A673 (cell line): Measurements from ENCODE around the gene GCG. TPM values are rescaled to one million over a fixed set of nuclear protein-coding genes. Genes with fewer than 3 reads are reported as not detected.
A peak's percentile ranks its signal among the peaks of the same experiment; 100 is the strongest.

Source experiments
- BruUV-seq: library from RNA; stranded (reverse); fragments of 400-500 nt; replicated peaks from 2 replicates; lab custom pipeline; 2021; lab: Mats Ljungman, UMichigan
- CTCF ChIA-PET: fragments of 300-600 bp; sonication (Branson Sonifier 250); formaldehyde crosslinking; loops from one replicate; lab custom pipeline; 2022; ENCODE audit warnings: antibody characterized with exemption; lab: Charles Lee
- POLR2A ChIA-PET: fragments of 300-600 bp; sonication (Branson Sonifier 250); formaldehyde crosslinking; loops from one replicate; lab custom pipeline; 2022; ENCODE audit warnings: antibody characterized with exemption; ENCODE audit not compliant: low non-redundant PET; lab: Charles Lee
- DNase-seq: peaks from one replicate; pipeline ENCODE4 v3.0.0-alpha.2; 2015; ENCODE audit warnings: low spot score
- H3K27ac ChIP-seq: fragments of 200-600 bp; sonication (generic); 2 replicates; pipeline ENCODE4 v1.5.1; 2016; ENCODE audit warnings: mixed run types, low read depth, mild to moderate bottlenecking, mixed read lengths, antibody characterized with exemption, low read length; ENCODE audit not compliant: poor library complexity, severe bottlenecking
- H3K27me3 ChIP-seq: fragments of 200-600 bp; sonication (generic); replicated peaks from 2 replicates; pipeline ENCODE4 v1.6.1; 2017; ENCODE audit warnings: mixed run types, low read depth, mild to moderate bottlenecking, mixed read lengths, antibody characterized with exemption, low read length; ENCODE audit not compliant: insufficient read depth, poor library complexity
- H3K36me3 ChIP-seq: fragments of 200-600 bp; sonication (generic); 2 replicates; pipeline ENCODE4 v1.6.1; 2016; ENCODE audit warnings: mixed run types, mild to moderate bottlenecking, mixed read lengths, antibody characterized with exemption, low read length; ENCODE audit not compliant: insufficient read depth, poor library complexity, severe bottlenecking
- H3K4me1 ChIP-seq: fragments of 200-600 bp; sonication (generic); 2 replicates; pipeline ENCODE4 v1.6.1; 2017; ENCODE audit warnings: mixed run types, mild to moderate bottlenecking, mixed read lengths, antibody characterized with exemption, low read length; ENCODE audit not compliant: insufficient read depth, poor library complexity, severe bottlenecking
- H3K4me3 ChIP-seq: fragments of 200-600 bp; sonication (generic); 2 replicates; pipeline ENCODE4 v1.5.1; 2016; ENCODE audit warnings: low read depth, mixed run types, mild to moderate bottlenecking, mixed read lengths, low read length; ENCODE audit not compliant: poor library complexity, severe bottlenecking
- H3K9me3 ChIP-seq: fragments of 200-600 bp; sonication (generic); 2 replicates; pipeline ENCODE4 v1.6.1; 2016; ENCODE audit warnings: mixed run types, low read depth, mild to moderate bottlenecking, mixed read lengths, antibody characterized with exemption, low read length; ENCODE audit not compliant: poor library complexity, severe bottlenecking
- EZH2 ChIP-seq: fragments of 200-600 bp; sonication (generic); IDR thresholded peaks from 2 replicates; pipeline ENCODE4 v1.6.1; 2017; ENCODE audit warnings: borderline replicate concordance, low read depth, mild to moderate bottlenecking, mixed read lengths, antibody characterized with exemption, low read length; ENCODE audit not compliant: poor library complexity, severe bottlenecking
- intact Hi-C: fragments of 100-400 bp; cut with micrococcal nuclease; formaldehyde crosslinking; loops from one replicate; pipeline ENCODE4 v1.10.0; 2022; ENCODE audit not compliant: unreplicated experiment
- total RNA-seq: library from RNA; stranded (reverse); gene quantifications from 2 replicates; pipeline ENCODE4 v1.2.3, GENCODE V29; 2021
- TF ChIP-seq, protein P1 (sequence below): fragments of 300-800, 200-600 bp; sonication (generic); conservative IDR thresholded peaks from 2 replicates; pipeline ENCODE4 v1.5.1; 2017; ENCODE audit warnings: low read depth, mild to moderate bottlenecking, antibody characterized with exemption, low read length, moderate library complexity, mixed read lengths

The GCG gene
- total RNA-seq, 1 experiment from 2014 or later = not detected

DNA sequence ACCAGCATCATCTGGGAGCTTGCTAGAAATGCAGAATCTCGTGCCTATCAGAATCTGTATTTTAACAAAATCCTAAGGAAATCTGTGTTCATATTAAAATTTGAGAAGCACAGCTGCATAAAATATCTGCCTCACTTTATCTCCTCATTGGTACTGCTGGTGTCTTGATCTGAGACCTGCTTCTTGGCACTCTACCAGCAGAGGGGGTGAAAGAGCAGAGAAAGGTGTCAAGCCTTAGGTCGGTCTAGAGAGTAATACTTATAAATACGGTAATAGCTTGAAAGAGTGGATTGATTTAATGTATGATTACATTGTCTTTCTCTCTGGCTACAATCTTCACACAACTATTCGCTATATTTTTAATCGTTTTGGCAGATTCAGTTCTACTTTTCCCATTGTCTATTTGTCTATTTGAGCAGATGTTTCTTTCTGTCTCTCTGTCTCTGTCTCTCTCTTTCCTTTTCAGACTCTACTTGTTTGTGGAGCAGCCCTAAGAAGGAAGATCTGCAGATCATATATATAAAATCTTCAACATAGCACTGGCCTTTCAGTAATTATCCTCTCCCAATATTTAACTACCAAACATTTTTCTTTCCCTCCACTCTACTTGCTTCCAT lies 1.7 kb upstream of the GCG start:
- H3K4me3 ChIP-seq = no peak overlapping the region
- POLR2A ChIA-PET = no interaction called here
- DNase-seq = peak; percentile 62
- no peak for TF ChIP-seq EZH2
- TF ChIP-seq, protein P1, sequence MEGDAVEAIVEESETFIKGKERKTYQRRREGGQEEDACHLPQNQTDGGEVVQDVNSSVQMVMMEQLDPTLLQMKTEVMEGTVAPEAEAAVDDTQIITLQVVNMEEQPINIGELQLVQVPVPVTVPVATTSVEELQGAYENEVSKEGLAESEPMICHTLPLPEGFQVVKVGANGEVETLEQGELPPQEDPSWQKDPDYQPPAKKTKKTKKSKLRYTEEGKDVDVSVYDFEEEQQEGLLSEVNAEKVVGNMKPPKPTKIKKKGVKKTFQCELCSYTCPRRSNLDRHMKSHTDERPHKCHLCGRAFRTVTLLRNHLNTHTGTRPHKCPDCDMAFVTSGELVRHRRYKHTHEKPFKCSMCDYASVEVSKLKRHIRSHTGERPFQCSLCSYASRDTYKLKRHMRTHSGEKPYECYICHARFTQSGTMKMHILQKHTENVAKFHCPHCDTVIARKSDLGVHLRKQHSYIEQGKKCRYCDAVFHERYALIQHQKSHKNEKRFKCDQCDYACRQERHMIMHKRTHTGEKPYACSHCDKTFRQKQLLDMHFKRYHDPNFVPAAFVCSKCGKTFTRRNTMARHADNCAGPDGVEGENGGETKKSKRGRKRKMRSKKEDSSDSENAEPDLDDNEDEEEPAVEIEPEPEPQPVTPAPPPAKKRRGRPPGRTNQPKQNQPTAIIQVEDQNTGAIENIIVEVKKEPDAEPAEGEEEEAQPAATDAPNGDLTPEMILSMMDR = peak; percentile 77
- intact Hi-C loops = loop anchor here (1.0 kb wide), 1 partner anchor 145 kb away; no protein-coding TSS in a partner anchor
- no peaks in the 10 kb centered on the region for H3K27me3 ChIP-seq
- CTCF ChIA-PET = interaction anchor here (0.5 to 1.5 kb wide), 5 partner anchors 11 to 147 kb away, joined by 3 to 12 read pairs (median 3); no protein-coding TSS in a partner anchor
- H3K9me3 ChIP-seq = no peaks in the 10 kb centered on the region
- no TSS peak for BruUV-seq
- H3K4me1 ChIP-seq = no peaks in the 10 kb centered on the region
- no peak overlapping the region for H3K27ac ChIP-seq
- no peaks in the 10 kb centered on the region for H3K36me3 ChIP-seq

DNA sequence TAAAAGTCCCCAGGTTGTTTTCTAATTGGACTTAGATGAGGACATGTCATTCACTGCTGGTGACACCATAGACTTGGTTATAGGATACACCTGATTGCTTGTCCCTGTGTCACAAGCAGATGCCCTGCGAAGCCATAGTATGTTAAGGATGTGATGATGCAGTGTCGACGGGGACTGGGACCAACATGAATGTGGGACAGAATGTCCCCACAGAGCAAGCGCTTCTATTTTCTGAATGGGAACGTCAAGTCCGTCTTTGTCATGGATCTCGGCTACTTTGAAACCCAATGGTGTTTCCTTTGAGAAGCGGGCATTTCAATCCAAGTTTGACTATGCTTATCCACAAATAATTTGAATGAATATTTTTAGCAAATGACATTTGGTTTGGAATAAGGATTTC lies 2.1 kb downstream of the GCG start:
- CTCF ChIA-PET = no interaction called here
- H3K4me1 ChIP-seq = no peaks in the 10 kb centered on the region
- no peak for DNase-seq
- BruUV-seq = no TSS peak
- POLR2A ChIA-PET = no interaction called here
- H3K27ac ChIP-seq = no peak overlapping the region
- no peaks in the 10 kb centered on the region for H3K9me3 ChIP-seq
- intact Hi-C loops = no loop called here
- H3K4me3 ChIP-seq = no peak overlapping the region
- H3K36me3 ChIP-seq = no peaks in the 10 kb centered on the region
- TF ChIP-seq, protein P1 = no peak
- TF ChIP-seq EZH2 = no peak
- no peaks in the 10 kb centered on the region for H3K27me3 ChIP-seq

DNA sequence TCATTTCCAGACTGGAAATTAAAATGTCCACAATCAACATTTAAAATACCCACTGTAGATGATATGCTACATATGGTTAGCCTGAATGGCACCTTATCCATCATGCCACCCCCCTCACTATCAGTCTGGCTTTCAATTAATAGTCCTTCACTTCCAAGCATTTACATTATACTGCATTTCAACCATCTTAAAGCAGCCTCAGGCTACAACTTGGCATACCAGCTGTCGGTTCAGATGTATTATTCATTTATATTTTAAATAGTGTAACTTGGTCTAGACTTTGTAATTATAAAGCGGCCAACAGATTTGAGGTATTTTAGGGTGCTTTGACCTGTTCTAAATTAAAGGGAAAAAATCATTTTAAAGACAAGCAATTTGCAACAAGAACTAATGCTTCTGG lies 2.6 kb downstream of the GCG start:
- Histone ChIP-seq H3K27me3 (no peaks in the 10 kb centered on the region), H3K4me3 (no peak overlapping the region), H3K36me3 (no peaks in the 10 kb centered on the region), H3K4me1 (no peaks in the 10 kb centered on the region), H3K9me3 (no peaks in the 10 kb centered on the region), H3K27ac (no peak overlapping the region)
- CTCF ChIA-PET = no interaction called here
- TF ChIP-seq, protein P1 = no peak
- TF ChIP-seq EZH2 = no peak
- intact Hi-C loops = no loop called here
- no TSS peak for BruUV-seq
- POLR2A ChIA-PET = no interaction called here
- no peak for DNase-seq
